ENCODE results near the gene DCDC1. TPM values are rescaled to one million over a fixed set of nuclear protein-coding genes. Genes with fewer than 3 reads are reported as not detected.

The DCDC1 gene
- total RNA-seq, 5 donors from 2014 or later (not counting 1 experiment from before 2014, with no cell fraction given) = 0.09 to 1.0 (median 0.22) TPM; not detected in 1

DNA sequence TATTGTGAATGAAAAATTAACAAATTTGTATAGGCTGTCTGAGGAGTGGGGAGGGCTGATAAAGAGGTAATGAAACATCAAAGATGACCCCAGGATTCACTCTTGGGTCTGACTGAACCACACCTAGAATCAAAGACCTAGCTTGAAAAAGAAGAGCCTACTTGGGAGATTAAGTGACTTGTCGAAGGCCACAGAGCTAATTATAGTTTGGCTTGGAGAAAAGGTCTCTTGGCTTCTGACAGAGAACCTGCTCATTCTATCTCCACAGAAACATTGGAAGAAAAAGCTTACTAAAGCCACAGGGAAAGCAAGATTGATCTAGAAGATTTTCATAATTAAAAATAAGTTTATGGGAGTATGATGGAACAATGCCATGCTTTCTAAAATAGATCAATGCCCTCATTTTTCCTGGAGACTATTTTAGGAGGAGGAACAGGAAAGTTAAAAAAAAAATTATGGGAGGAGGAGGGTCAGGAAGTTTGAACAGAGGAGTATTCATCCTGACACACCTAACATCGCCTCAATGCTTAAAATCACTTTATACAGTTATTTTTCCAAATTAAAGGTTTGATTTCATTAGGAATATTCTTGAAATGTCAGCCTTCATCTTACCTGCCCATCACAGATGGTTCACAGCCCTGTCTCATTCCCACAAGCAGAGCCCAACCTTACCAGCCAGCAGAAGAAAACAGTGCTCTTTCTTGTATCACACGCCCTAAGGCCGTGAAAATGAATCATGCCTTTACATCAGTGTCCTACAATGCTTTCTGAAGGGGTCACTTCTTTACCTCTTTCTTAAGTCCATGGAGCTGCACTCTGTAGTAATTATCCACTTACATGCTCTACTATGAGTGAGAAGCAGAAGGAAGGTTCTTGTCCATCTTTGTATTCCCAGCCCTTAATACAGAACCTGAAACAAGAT is 552.3 kb downstream of the DCDC1 start:
- Mint-ChIP-seq H3K27me3 (no peaks in the 10 kb centered on the region), H3K4me3 (no peak overlapping the region), H3K9me3 (peaks cover 0 to 4% (median 0%) of the 10 kb centered on the region in 3 donors), H3K36me3 (no peaks in the 10 kb centered on the region), H3K4me1 (no peaks in the 10 kb centered on the region), H3K27ac (no peak overlapping the region)
- Histone ChIP-seq H3K4me1 (ENCODE audit: control insufficient read depth in 1 of 2, extremely low read depth in 1 of 2, insufficient read depth in 2 of 2, low read length in 2 of 2) (no peaks in the 10 kb centered on the region), H3K27me3 (replicated peaks in 1 of 2; ENCODE audit: control insufficient read depth in 2 of 2, extremely low read depth in 1 of 2, insufficient read depth in 2 of 2, low read length in 1 of 2) (peaks cover 0 to 3% of the 10 kb centered on the region in 2 experiments), H3K36me3 (ENCODE audit: control insufficient read depth in 2 of 2, extremely low read depth in 1 of 2, insufficient read depth in 1 of 2, low read length in 1 of 2) (no peaks in the 10 kb centered on the region), H3K4me3 (ENCODE audit: control insufficient read depth in 1 of 2, extremely low read depth in 1 of 2, low read length in 1 of 2) (no peak overlapping the region), H3K9me3 (no peaks in the 10 kb centered on the region), H3K27ac (ENCODE audit: low read length) (no peak overlapping the region)
- DNase-seq = no peak
- ChIA-PET POLR2A (no interaction called here), CTCF (no interaction called here)
- 80% methylated on average over 1 of the region's 4 CpGs for WGBS (ENCODE audit: insufficient coverage)
- no peak for ATAC-seq (replicated peaks in 1 of 4)

DNA sequence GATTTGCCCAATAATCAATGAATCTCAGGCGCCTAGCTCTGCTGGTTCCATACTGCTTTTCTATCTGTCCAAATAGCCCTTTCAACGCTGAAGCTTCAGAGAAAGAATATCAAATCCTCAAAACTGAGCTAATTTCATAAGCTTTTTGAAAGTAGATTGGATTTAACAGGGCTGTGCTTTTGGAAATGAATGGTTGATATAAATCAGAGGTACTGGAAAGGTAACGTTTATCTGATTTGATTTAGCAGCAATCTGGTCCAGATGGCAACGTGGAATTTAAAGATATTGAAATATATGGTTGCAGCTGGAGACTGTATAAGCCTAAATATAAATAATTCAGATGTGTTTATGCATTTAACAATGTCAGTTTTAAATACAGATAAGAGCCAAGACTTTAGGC is 553.9 kb downstream of the DCDC1 start:
- H3K36me3 ChIP-seq (ENCODE audit: control insufficient read depth in 2 of 2, extremely low read depth in 1 of 2, insufficient read depth in 1 of 2, low read length in 1 of 2) = no peaks in the 10 kb centered on the region
- H3K9me3 Mint-ChIP-seq = peaks cover 0 to 4% (median 0%) of the 10 kb centered on the region in 3 donors
- no peaks in the 10 kb centered on the region for H3K27me3 Mint-ChIP-seq
- 100% methylated on average over 1 of the region's 4 CpGs for WGBS (ENCODE audit: insufficient coverage)
- H3K27me3 ChIP-seq (replicated peaks in 1 of 2; ENCODE audit: control insufficient read depth in 2 of 2, extremely low read depth in 1 of 2, insufficient read depth in 2 of 2, low read length in 1 of 2) = peaks cover 0 to 3% of the 10 kb centered on the region in 2 experiments
- no peak overlapping the region for H3K27ac ChIP-seq (ENCODE audit: low read length)
- H3K36me3 Mint-ChIP-seq = no peaks in the 10 kb centered on the region
- H3K27ac Mint-ChIP-seq = no peak overlapping the region
- H3K9me3 ChIP-seq = no peaks in the 10 kb centered on the region
- DNase-seq (no peak), ATAC-seq (replicated peaks in 1 of 4) (no peak)
- H3K4me3 ChIP-seq (ENCODE audit: control insufficient read depth in 1 of 2, extremely low read depth in 1 of 2, low read length in 1 of 2) = no peak overlapping the region
- no peaks in the 10 kb centered on the region for H3K4me1 Mint-ChIP-seq
- no peak overlapping the region for H3K4me3 Mint-ChIP-seq
- no peaks in the 10 kb centered on the region for H3K4me1 ChIP-seq (ENCODE audit: control insufficient read depth in 1 of 2, extremely low read depth in 1 of 2, insufficient read depth in 2 of 2, low read length in 2 of 2)
- POLR2A ChIA-PET = no interaction called here
- CTCF ChIA-PET = no interaction called here

- Histone ChIP-seq H3K36me3 (ENCODE audit: control insufficient read depth in 2 of 2, extremely low read depth in 1 of 2, insufficient read depth in 1 of 2, low read length in 1 of 2) (no peaks in the 10 kb centered on the region), H3K27me3 (replicated peaks in 1 of 2; ENCODE audit: control insufficient read depth in 2 of 2, extremely low read depth in 1 of 2, insufficient read depth in 2 of 2, low read length in 1 of 2) (peaks cover 0 to 3% of the 10 kb centered on the region in 2 experiments), H3K27ac (ENCODE audit: low read length) (no peak overlapping the region), H3K9me3 (no peaks in the 10 kb centered on the region), H3K4me1 (ENCODE audit: control insufficient read depth in 1 of 2, extremely low read depth in 1 of 2, insufficient read depth in 2 of 2, low read length in 2 of 2) (no peaks in the 10 kb centered on the region), H3K4me3 (ENCODE audit: control insufficient read depth in 1 of 2, extremely low read depth in 1 of 2, low read length in 1 of 2) (no peak overlapping the region)
- no peaks in the 10 kb centered on the region for H3K36me3 Mint-ChIP-seq
- peaks cover 0 to 4% (median 0%) of the 10 kb centered on the region in 3 donors for H3K9me3 Mint-ChIP-seq
- no peak overlapping the region for H3K4me3 Mint-ChIP-seq
- CTCF ChIA-PET = no interaction called here
- no peaks in the 10 kb centered on the region for H3K4me1 Mint-ChIP-seq
- H3K27me3 Mint-ChIP-seq = no peaks in the 10 kb centered on the region
- no peak for DNase-seq
- WGBS (ENCODE audit: insufficient coverage) = no CpG with 5 or more reads among the region's 1 CpG
- H3K27ac Mint-ChIP-seq = no peak overlapping the region
- no peak for ATAC-seq (replicated peaks in 1 of 4)
- POLR2A ChIA-PET = no interaction called here
These were observed 554.8 kb downstream of the DCDC1 start for GRCh38 chr11:30814737-30815136.

Other genes starting within 250 kb of the DCDC1 start
- gene DNAJC24, start 121 bp upstream of the DCDC1 start, total RNA-seq = 10 to 100 TPM; 15.0 to 23.4 (median 18.4) TPM
- 10 to 100 TPM in 4 of 5 donors, 1 to 10 TPM in 1; 8.2 to 16.3 (median 14.2) TPM for gene IMMP1L, start 139.9 kb upstream of the DCDC1 start, total RNA-seq
- 10 to 100 TPM; 15.9 to 22.2 (median 17.2) TPM for gene ELP4, start 140.0 kb upstream of the DCDC1 start, total RNA-seq